ENCODE results near the gene BLOC1S4. TPM values are rescaled to one million over a fixed set of nuclear protein-coding genes. Genes with fewer than 3 reads are reported as not detected.

Gene BLOC1S4
- total RNA-seq, 1 donor from 2014 or later, result 14.2 TPM

- FAIRE-seq, result peak; percentile 93
- peak; percentile 96 for DNase-seq (ENCODE audit: low read depth)
- TF ChIP-seq CTCF (IDR thresholded peaks at IDR 0.05; ENCODE audit: insufficient read depth, low read length, severe bottlenecking), result peak; percentile 79
- Histone ChIP-seq H3K36me3 (ENCODE audit: control insufficient read depth, insufficient read depth, low read length) (no peaks in the 10 kb centered on the region), H3K4me3 (ENCODE audit: low read depth, low read length) (no peak overlapping the region), H3K27me3 (ENCODE audit: control insufficient read depth, insufficient read depth, low read length) (no peaks in the 10 kb centered on the region)
These were observed 47.4 kb downstream of the BLOC1S4 start for GRCh38 chr4:6763330-6763851.

- no peak overlapping the region for H3K4me3 ChIP-seq (ENCODE audit: low read depth, low read length)
- no peak for DNase-seq (ENCODE audit: low read depth)
- no peaks in the 10 kb centered on the region for H3K36me3 ChIP-seq (ENCODE audit: control insufficient read depth, insufficient read depth, low read length)
- no peak for TF ChIP-seq CTCF (IDR thresholded peaks at IDR 0.05; ENCODE audit: insufficient read depth, low read length, severe bottlenecking)
- FAIRE-seq, result no peak
- no peaks in the 10 kb centered on the region for H3K27me3 ChIP-seq (ENCODE audit: control insufficient read depth, insufficient read depth, low read length)
These were observed 49.1 kb downstream of the BLOC1S4 start for GRCh38 chr4:6764976-6765620.

GRCh38 chr4:6765703-6766102, 49.7 kb downstream of the BLOC1S4 start:
- no peaks in the 10 kb centered on the region for H3K36me3 ChIP-seq (ENCODE audit: control insufficient read depth, insufficient read depth, low read length)
- DNase-seq (ENCODE audit: low read depth), result no peak
- no peak overlapping the region for H3K4me3 ChIP-seq (ENCODE audit: low read depth, low read length)
- no peak for FAIRE-seq
- no peak for TF ChIP-seq CTCF (IDR thresholded peaks at IDR 0.05; ENCODE audit: insufficient read depth, low read length, severe bottlenecking)
- no peaks in the 10 kb centered on the region for H3K27me3 ChIP-seq (ENCODE audit: control insufficient read depth, insufficient read depth, low read length)

Other genes starting within 250 kb of the BLOC1S4 start
- gene PPP2R2C, start 243.6 kb upstream of the BLOC1S4 start, total RNA-seq, result 1.1 and 3.1 TPM in 2 replicates
- gene MAN2B2, start 141.0 kb upstream of the BLOC1S4 start, total RNA-seq, result 4.7 and 8.3 TPM in 2 replicates
- 69.5 and 127 TPM in 2 replicates for gene MRFAP1, start 75.5 kb upstream of the BLOC1S4 start, total RNA-seq
- 641 and 928 TPM in 2 replicates for gene S100P, start 22.3 kb upstream of the BLOC1S4 start, total RNA-seq
- gene MRFAP1L1, start 6.3 kb upstream of the BLOC1S4 start, total RNA-seq, result 57.9 and 79.2 TPM in 2 replicates
- 20.5 and 28.0 TPM in 2 replicates for gene KIAA0232, start 66.6 kb downstream of the BLOC1S4 start, total RNA-seq
- gene TBC1D14, start 193.7 kb downstream of the BLOC1S4 start, total RNA-seq, result 103 and 133 TPM in 2 replicates